H1 (cell line): ENCODE results near the gene STARD4. TPM values are rescaled to one million over a fixed set of nuclear protein-coding genes. Genes with fewer than 3 reads are reported as not detected.

Experiments used
- CTCF ChIA-PET: fragments of 300-600 bp; sonication (Branson Sonifier 250); formaldehyde crosslinking; loops from one replicate; lab custom pipeline; 2021; ENCODE audit not compliant: partially characterized antibody; lab: Charles Lee
- POLR2A ChIA-PET: fragments of 300-600 bp; sonication (Branson Sonifier 250); formaldehyde crosslinking; loops from one replicate; lab custom pipeline; 2021; ENCODE audit warnings: inconsistent platforms; ENCODE audit not compliant: partially characterized antibody; lab: Charles Lee
- DNase-seq, 2 experiments: peaks; one replicate each; pipeline versions ENCODE4 v3.0.0 to v3.0.0-alpha.2; 2010 to 2022; ENCODE audit warnings: low spot score in 2 of 2, low read depth in 1 of 2, mixed read lengths in 1 of 2
- FAIRE-seq: peaks from 2 replicates; lab custom pipeline; 2011; peaks lifted over from hg19 to GRCh38; lab: Jason Lieb, UNC
- H2AFZ ChIP-seq: 2 replicates; pipeline ENCODE4 v1.8.1; 2012; ENCODE audit warnings: low read length, inconsistent platforms
- H2AK5ac ChIP-seq: 2 replicates; pipeline ENCODE4 v1.6.1; 2013; ENCODE audit warnings: low read depth, low read length
- H2BK120ac ChIP-seq: replicated peaks from 2 replicates; pipeline ENCODE3; 2013; ENCODE audit warnings: low read depth, low read length, inconsistent platforms
- H2BK12ac ChIP-seq: 2 replicates; pipeline ENCODE4 v1.6.1; 2013; ENCODE audit warnings: low read depth, low read length
- H2BK15ac ChIP-seq: 2 replicates; pipeline ENCODE4 v1.6.1; 2013; ENCODE audit warnings: low read length
- H2BK20ac ChIP-seq: 2 replicates; pipeline ENCODE4 v1.6.1; 2013; ENCODE audit warnings: low read length
- H2BK5ac ChIP-seq: 2 replicates; pipeline ENCODE4 v1.6.1; 2013; ENCODE audit warnings: low read depth, low read length
- H3K14ac ChIP-seq: 2 replicates; pipeline ENCODE4 v1.6.1; 2013; ENCODE audit warnings: inconsistent platforms; ENCODE audit not compliant: insufficient read length
- H3K18ac ChIP-seq: 2 replicates; pipeline ENCODE4 v1.6.1; 2013; ENCODE audit warnings: low read length; ENCODE audit errors: extremely low read depth
- H3K23ac ChIP-seq: 2 replicates; pipeline ENCODE4 v1.6.1; 2013; ENCODE audit warnings: inconsistent platforms; ENCODE audit not compliant: insufficient read length
- H3K23me2 ChIP-seq: 2 replicates; pipeline ENCODE4 v1.6.1; 2013; ENCODE audit warnings: low read depth, low read length
- H3K27ac ChIP-seq: 2 replicates; pipeline ENCODE4 v1.6.1; 2011; ENCODE audit warnings: low read depth, low read length, inconsistent platforms
- H3K27me3 ChIP-seq, 4 experiments: replicated peaks in 1 of 4; 1 replicate in 1 of 4; 2 replicates in 3 of 4; pipeline versions ENCODE4 v1.6.1 to v1.8.1; 2011 to 2013; ENCODE audit warnings: low read length in 3 of 4, mild to moderate bottlenecking in 3 of 4, inconsistent platforms in 2 of 4, mixed read lengths in 2 of 4, moderate library complexity in 1 of 4; ENCODE audit not compliant: control insufficient read depth in 3 of 4, insufficient read depth in 3 of 4; ENCODE audit errors: extremely low read depth in 1 of 4
- H3K36me3 ChIP-seq, 4 experiments: 2 replicates each; pipeline versions ENCODE4 v1.6.1 to v1.8.1; 2011 to 2013; ENCODE audit warnings: mild to moderate bottlenecking in 4 of 4, low read length in 3 of 4, moderate library complexity in 2 of 4, control low read depth in 1 of 4, inconsistent platforms in 1 of 4; ENCODE audit not compliant: insufficient read depth in 4 of 4, control insufficient read depth in 2 of 4
- H3K4ac ChIP-seq: replicated peaks from 2 replicates; pipeline ENCODE3; 2013; ENCODE audit warnings: low read length, low read depth, mixed read lengths, inconsistent platforms; ENCODE audit not compliant: insufficient read length
- H3K4me1 ChIP-seq, 4 experiments: replicated peaks in 1 of 4; 1 replicate in 1 of 4; 2 replicates in 3 of 4; pipeline versions ENCODE4 v1.6.1 to v1.8.1; 2011 to 2013; ENCODE audit warnings: low read length in 3 of 4, inconsistent platforms in 2 of 4, mixed read lengths in 1 of 4; ENCODE audit not compliant: insufficient read depth in 4 of 4, control insufficient read depth in 3 of 4
- H3K4me2 ChIP-seq, 2 experiments: 2 replicates each; pipeline versions ENCODE4 v1.6.1 to v1.8.1; 2011 to 2013; ENCODE audit warnings: low read depth in 2 of 2, low read length in 2 of 2, control low read depth in 1 of 2, inconsistent platforms in 1 of 2, mild to moderate bottlenecking in 1 of 2; ENCODE audit not compliant: insufficient read depth in 1 of 2
- H3K4me3 ChIP-seq, 4 experiments: fragments of 200-600, 300-600 bp in 1 of 4; sonication (generic), shearing (Covaris generic), sonication (Bioruptor Twin) in 1 of 4; 2 replicates each; pipeline versions ENCODE4 v1.5.1 to v1.8.1; 2011 to 2016; ENCODE audit warnings: low read length in 4 of 4, low read depth in 3 of 4, control low read depth in 2 of 4, inconsistent platforms in 2 of 4, mild to moderate bottlenecking in 2 of 4, mixed read lengths in 1 of 4, moderate library complexity in 1 of 4; ENCODE audit not compliant: insufficient read depth in 2 of 4; ENCODE audit errors: extremely low read depth in 1 of 4
- H3K56ac ChIP-seq: replicated peaks from 2 replicates; pipeline ENCODE3; 2013; ENCODE audit warnings: low read depth, mild to moderate bottlenecking, mixed read lengths, low read length, inconsistent platforms; ENCODE audit not compliant: insufficient read length
- H3K79me1 ChIP-seq: 2 replicates; pipeline ENCODE4 v1.6.1; 2013; ENCODE audit warnings: low read depth, low read length, control low read depth
- H3K79me2 ChIP-seq, 2 experiments: 2 replicates each; pipeline versions ENCODE4 v1.6.1 to v1.8.1; 2012 to 2013; ENCODE audit warnings: low read length in 2 of 2, mild to moderate bottlenecking in 2 of 2, inconsistent platforms in 1 of 2; ENCODE audit not compliant: insufficient read depth in 2 of 2, control insufficient read depth in 1 of 2
- H3K9ac ChIP-seq, 4 experiments: replicated peaks in 1 of 4; 1 replicate in 1 of 4; 2 replicates in 3 of 4; pipeline versions ENCODE4 v1.6.1 to v1.8.1; 2011 to 2013; ENCODE audit warnings: low read depth in 3 of 4, low read length in 3 of 4, control low read depth in 2 of 4, mild to moderate bottlenecking in 2 of 4, moderate library complexity in 2 of 4, inconsistent platforms in 1 of 4; ENCODE audit errors: extremely low read depth in 1 of 4
- H3K9me3 ChIP-seq, 2 experiments: 2 replicates each; pipeline versions ENCODE4 v1.6.1 to v1.8.1; 2012 to 2013; ENCODE audit warnings: mild to moderate bottlenecking in 2 of 2, moderate library complexity in 2 of 2, control low read depth in 1 of 2, inconsistent platforms in 1 of 2, low read depth in 1 of 2, low read length in 1 of 2, mixed read lengths in 1 of 2; ENCODE audit not compliant: insufficient read depth in 2 of 2
- H4K20me1 ChIP-seq, 2 experiments: replicated peaks in 1 of 2; 2 replicates each; pipeline versions ENCODE3 to v1.8.1; 2011 to 2013; ENCODE audit warnings: inconsistent platforms in 2 of 2, low read length in 2 of 2, mild to moderate bottlenecking in 1 of 2; ENCODE audit not compliant: insufficient read depth in 2 of 2, control insufficient read depth in 1 of 2
- H4K5ac ChIP-seq: 2 replicates; pipeline ENCODE4 v1.6.1; 2013; ENCODE audit warnings: low read length, low read depth, mixed read lengths, inconsistent platforms; ENCODE audit not compliant: insufficient read length
- H4K8ac ChIP-seq: 2 replicates; pipeline ENCODE4 v1.8.0; 2013; ENCODE audit warnings: mild to moderate bottlenecking, moderate library complexity, low read length, inconsistent platforms; ENCODE audit not compliant: insufficient read depth; ENCODE audit errors: extremely low read depth
- H4K91ac ChIP-seq: replicated peaks from 2 replicates; pipeline ENCODE3; 2013; ENCODE audit warnings: low read length, mixed read lengths, inconsistent platforms; ENCODE audit not compliant: insufficient read length
- BACH1 ChIP-seq: IDR thresholded peaks from 2 replicates; pipeline ENCODE4 v1.6.1; 2012; ENCODE audit warnings: low read length, improper control_type of control experiment
- BCL11A ChIP-seq, 2 experiments: IDR thresholded peaks; one replicate each; pipeline ENCODE4 v1.6.1; 2011; ENCODE audit warnings: low read depth in 2 of 2, low read length in 2 of 2, mild to moderate bottlenecking in 2 of 2
- CREB1 ChIP-seq: IDR thresholded peaks from 2 replicates; pipeline ENCODE4 v1.6.1; 2012; ENCODE audit warnings: inconsistent platforms
- CTBP2 ChIP-seq: IDR thresholded peaks from 2 replicates; pipeline ENCODE4 v1.7.0; 2011; ENCODE audit warnings: borderline replicate concordance, mild to moderate bottlenecking, moderate library complexity, mixed read lengths, low read length; ENCODE audit not compliant: insufficient read depth, insufficient read length
- EP300 ChIP-seq, 2 experiments: IDR thresholded peaks; 1 replicate in 1 of 2; 2 replicates in 1 of 2; pipeline ENCODE4 v1.6.1; 2011 to 2012; ENCODE audit warnings: low read depth in 2 of 2, low read length in 2 of 2, mild to moderate bottlenecking in 2 of 2, borderline replicate concordance in 1 of 2, inconsistent platforms in 1 of 2, moderate library complexity in 1 of 2
- EZH2 ChIP-seq: fragments of 200-600 bp; sonication (generic); IDR thresholded peaks from 2 replicates; pipeline ENCODE4 v1.7.1; 2012; ENCODE audit warnings: low read depth, mild to moderate bottlenecking, moderate library complexity, low read length, inconsistent platforms; ENCODE audit not compliant: severe bottlenecking
- HDAC2 ChIP-seq, 2 experiments: fragments of 300-600 bp in 1 of 2; sonication (generic) in 1 of 2; IDR thresholded peaks; 2 replicates each; pipeline ENCODE4 v1.6.1; 2011 to 2012; ENCODE audit warnings: low read depth in 2 of 2, low read length in 2 of 2, mild to moderate bottlenecking in 2 of 2, moderate library complexity in 2 of 2, borderline replicate concordance in 1 of 2, inconsistent platforms in 1 of 2
- JUN ChIP-seq: IDR thresholded peaks from 2 replicates; pipeline ENCODE4 v1.6.1; 2011; ENCODE audit warnings: low read depth, mild to moderate bottlenecking, improper control_type of control experiment, low read length
- PHF8 ChIP-seq: fragments of 200-600 bp; sonication (generic); conservative IDR thresholded peaks from 2 replicates; pipeline ENCODE4 v1.7.1; 2012; ENCODE audit warnings: low read depth, mild to moderate bottlenecking, inconsistent platforms, low read length, moderate library complexity
- POLR2AphosphoS5 ChIP-seq: IDR thresholded peaks from 2 replicates; pipeline ENCODE4 v1.6.1; 2011; ENCODE audit warnings: low read depth, low read length
- SIX5 ChIP-seq: IDR thresholded peaks from 2 replicates; pipeline ENCODE4 v1.6.1; 2011; ENCODE audit warnings: mild to moderate bottlenecking, low read depth, low read length
- USF2 ChIP-seq: IDR thresholded peaks from 2 replicates; pipeline ENCODE4 v1.6.1; 2011; ENCODE audit warnings: low read length, improper control_type of control experiment
- WGBS, 2 experiments: shearing (Covaris generic) in 1 of 2; methylation state at CpG; one replicate each; pipeline versions ENCODE4 v1.1.6 to v1.1.7; 2013 to 2015; ENCODE audit warnings: low lambda C conversion rate in 2 of 2, mixed read lengths in 2 of 2, inconsistent platforms in 1 of 2, low coverage in 1 of 2, missing lambda C conversion rate in 1 of 2; ENCODE audit not compliant: insufficient replicate concordance in 2 of 2, insufficient coverage in 1 of 2, insufficient read length in 1 of 2; ENCODE audit errors: extremely low coverage in 1 of 2, missing lambda C conversion rate in 1 of 2; 5-methylcytosine and 5-hydroxymethylcytosine counted together
- polyA plus RNA-seq, 7 experiments: library from polyadenylated mRNA; depleted of rRNA in 3 of 7; stranded (reverse) in 5 of 7; unstranded in 2 of 7; fragments of >200 nt in 5 of 7; fragments of 200-250 nt in 2 of 7; gene quantifications; 1 replicate in 5 of 7; 2 replicates in 1 of 7; 4 replicates in 1 of 7; pipeline versions ENCODE4 v1.2.1 to v1.2.3, GENCODE V29; 2011 to 2013; ENCODE audit warnings: missing spikeins in 2 of 7, mixed read lengths in 2 of 7
- total RNA-seq: library from RNA; stranded (reverse); fragmentation: NEBNext Ultra II Directional; extraction: Animal tissue kit (Norgen Biotek cat#: 25700); gene quantifications from 2 replicates; pipeline ENCODE4 v1.2.1, GENCODE V29; 2021

The STARD4 gene
- total and polyA plus RNA-seq, 2 of the 8 experiments (the other 6 are each of a cell fraction or from before 2014, with no cell fraction given) = 10.8 to 47.9 TPM

- H3K4me1 ChIP-seq = peaks cover 0 to 8% (median 3%) of the 10 kb centered on the region in 4 experiments; a peak in 3 of 7 replicates
- no peaks in the 10 kb centered on the region for H4K20me1 ChIP-seq
- no peak overlapping the region for H2BK20ac ChIP-seq
- no peak overlapping the region for H3K4ac ChIP-seq
- H2BK12ac ChIP-seq = no peak overlapping the region
- peaks cover 1% of the 10 kb centered on the region for H3K23me2 ChIP-seq
- no peak overlapping the region for H3K4me2 ChIP-seq
- 90% methylated on average over 5 of the region's 5 CpGs; no CpG with 5 or more reads in 1 of the 2 experiments for WGBS, 2 experiments
- DNase-seq (no peak), FAIRE-seq (no peak)
- H2AK5ac ChIP-seq = no peak overlapping the region
- H3K36me3 ChIP-seq = no peaks in the 10 kb centered on the region
- no peaks in the 10 kb centered on the region for H3K27me3 ChIP-seq
- no peaks in the 10 kb centered on the region for H3K79me2 ChIP-seq
- no peaks in the 10 kb centered on the region for H3K79me1 ChIP-seq
- no peaks in the 10 kb centered on the region for H3K9me3 ChIP-seq
- no peak overlapping the region for H3K9ac ChIP-seq
- H2BK5ac ChIP-seq = no peak overlapping the region
- H4K5ac ChIP-seq = no peak overlapping the region
- H3K14ac ChIP-seq = no peak overlapping the region
- H3K18ac ChIP-seq = no peak overlapping the region
- H3K56ac ChIP-seq = no peak overlapping the region
- POLR2A ChIA-PET = no interaction called here
- CTCF ChIA-PET = interaction anchor here (0.6 to 6.3 kb wide), 3 partner anchors 13 to 322 kb away, joined by 3 to 50 read pairs (median 10); no protein-coding TSS in a partner anchor
- no peak overlapping the region for H3K4me3 ChIP-seq
- H2BK15ac ChIP-seq = no peak overlapping the region
- H2BK120ac ChIP-seq = no peak overlapping the region
- H3K27ac ChIP-seq = no peak overlapping the region
- H2AFZ ChIP-seq = no peak overlapping the region
- no peak overlapping the region for H4K91ac ChIP-seq
- no peak overlapping the region for H4K8ac ChIP-seq
- no peak overlapping the region for H3K23ac ChIP-seq
- TF ChIP-seq EZH2 (no peak), POLR2AphosphoS5 (no peak), USF2 (no peak), BACH1 (no peak), JUN (no peak), SIX5 (no peak), HDAC2 (IDR thresholded peaks at IDR 0.05; ENCODE audit: borderline replicate concordance in 1 of 2, low read depth in 2 of 2, low read length in 2 of 2) (no peak), CREB1 (no peak), PHF8 (no peak), BCL11A (IDR thresholded peaks at IDR 0.05; ENCODE audit: low read depth in 2 of 2, low read length in 2 of 2) (no peak), EP300 (IDR thresholded peaks at IDR 0.05; ENCODE audit: borderline replicate concordance in 1 of 2, low read depth in 2 of 2, low read length in 2 of 2) (no peak), CTBP2 (no peak)
Measured at GRCh38 chr5:111517853-111518501, 5.6 kb upstream of the STARD4 start.
